Adipocyte (in vitro differentiated cells): ENCODE measurements around the gene TMEM126B.
A peak's percentile ranks its signal among the peaks of the same experiment; 100 is the strongest.
"Not testable (repeated sequence)": the region's sequence is repeated elsewhere in the genome, so short reads cannot be mapped to it uniquely, and the experiment has no call there.

Experiments used
- DNase-seq: peaks from one replicate; pipeline ENCODE4 v3.0.0-alpha.2; 2015; ENCODE audit warnings: low read depth
- H3K27me3 ChIP-seq: replicated peaks from 2 replicates; pipeline ENCODE4 v1.7.0; 2013; ENCODE audit warnings: mild to moderate bottlenecking, low read length, moderate library complexity; ENCODE audit not compliant: control insufficient read depth, insufficient read depth
- H3K36me3 ChIP-seq: 2 replicates; pipeline ENCODE4 v1.7.0; 2013; ENCODE audit warnings: low read length, mild to moderate bottlenecking, moderate library complexity; ENCODE audit not compliant: control insufficient read depth, insufficient read depth, severe bottlenecking
- H3K4me1 ChIP-seq: 2 replicates; pipeline ENCODE4 v1.7.0; 2013; ENCODE audit warnings: mild to moderate bottlenecking, low read length, moderate library complexity; ENCODE audit not compliant: control insufficient read depth, insufficient read depth
- H3K4me3 ChIP-seq: 2 replicates; pipeline ENCODE4 v1.7.0; 2013; ENCODE audit warnings: mild to moderate bottlenecking, low read length, moderate library complexity
- H3K9ac ChIP-seq: 2 replicates; pipeline ENCODE4 v1.7.0; 2013; ENCODE audit warnings: mild to moderate bottlenecking, low read length, moderate library complexity
- H3K9me3 ChIP-seq: 2 replicates; pipeline ENCODE4 v1.7.0; 2013; ENCODE audit warnings: mild to moderate bottlenecking, low read length, moderate library complexity; ENCODE audit not compliant: control insufficient read depth

Gene TMEM126B

DNA sequence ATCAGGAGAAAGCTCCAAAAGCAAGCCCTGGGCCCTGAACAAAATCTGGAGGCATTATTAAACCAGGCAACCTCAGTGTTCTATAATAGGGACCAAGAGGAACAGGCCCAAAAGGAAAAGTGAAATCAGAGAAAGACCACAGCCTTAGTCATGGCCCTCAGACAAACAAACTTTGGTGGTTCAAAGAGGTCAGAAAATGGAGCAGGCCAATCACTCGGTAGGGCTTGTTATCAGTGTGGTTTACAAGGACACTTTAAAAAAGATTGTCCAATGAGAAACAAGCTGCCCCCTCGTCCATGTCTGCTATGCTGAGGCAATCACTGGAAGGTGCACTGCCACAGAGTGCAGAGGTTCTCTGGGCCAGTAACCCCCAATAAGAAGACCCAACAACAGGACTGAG lies 19.1 kb upstream of the TMEM126B start:
- H3K9ac ChIP-seq, DNase-seq, H3K4me3 ChIP-seq, H3K27me3 ChIP-seq, H3K36me3 ChIP-seq, H3K4me1 ChIP-seq, H3K9me3 ChIP-seq: not testable (repeated sequence)

GRCh38 chr11:85611643-85612042 lies 16.8 kb upstream of the TMEM126B start:
- not testable (repeated sequence) for DNase-seq, H3K4me1 ChIP-seq, H3K36me3 ChIP-seq, H3K4me3 ChIP-seq, H3K27me3 ChIP-seq, H3K9ac ChIP-seq, H3K9me3 ChIP-seq

- no peaks in the 10 kb centered on the region for H3K9me3 ChIP-seq
These were observed 8.9 kb upstream of the TMEM126B start for GRCh38 chr11:85619499-85619898.

GRCh38 chr11:85620256-85620655 lies 8.1 kb upstream of the TMEM126B start:
- Histone ChIP-seq H3K36me3 (no peaks in the 10 kb centered on the region), H3K4me3 (no peak overlapping the region), H3K9me3 (no peaks in the 10 kb centered on the region), H3K4me1 (no peaks in the 10 kb centered on the region), H3K9ac (no peak overlapping the region), H3K27me3 (no peaks in the 10 kb centered on the region)
- no peak for DNase-seq

More at GRCh38 chr11:85619499-85619898, 8.9 kb upstream of the TMEM126B start:
- Histone ChIP-seq H3K9ac (no peak overlapping the region), H3K4me3 (no peak overlapping the region), H3K36me3 (no peaks in the 10 kb centered on the region), H3K4me1 (no peaks in the 10 kb centered on the region), H3K27me3 (no peaks in the 10 kb centered on the region)
- no peak for DNase-seq

- peak; percentile 17 for DNase-seq
- H3K4me1 ChIP-seq, result peaks cover 18% of the 10 kb centered on the region
- H3K9me3 ChIP-seq, result no peaks in the 10 kb centered on the region
- H3K9ac ChIP-seq, result peak overlapping the region; percentile 90
- H3K4me3 ChIP-seq, result peak overlapping the region; percentile 97
- no peaks in the 10 kb centered on the region for H3K36me3 ChIP-seq
- no peaks in the 10 kb centered on the region for H3K27me3 ChIP-seq
These were observed 1.9 kb upstream of the TMEM126B start for GRCh38 chr11:85626496-85626895.

GRCh38 chr11:85627332-85627997 lies 928 bp upstream of the TMEM126B start, which contains the start of gene DLG2:
Gene DLG2 (minus strand): TSS chr11:85627344.
- peak within 1 kb of the TSS; percentile 90 for H3K9ac ChIP-seq
- H3K27me3 ChIP-seq, result no peaks in the 10 kb centered on the region
- peaks cover 18% of the 10 kb centered on the region for H3K4me1 ChIP-seq
- peak; percentile 66 for DNase-seq
- H3K36me3 ChIP-seq, result no peaks in the 10 kb centered on the region
- H3K9me3 ChIP-seq, result no peaks in the 10 kb centered on the region
- peak within 1 kb of the TSS; percentile 97 for H3K4me3 ChIP-seq

- no peak for DNase-seq
- no peaks in the 10 kb centered on the region for H3K36me3 ChIP-seq
- H3K9ac ChIP-seq, result peak overlapping the region; percentile 90
- H3K9me3 ChIP-seq, result no peaks in the 10 kb centered on the region
- H3K4me3 ChIP-seq, result peak overlapping the region; percentile 97
- H3K4me1 ChIP-seq, result peaks cover 18% of the 10 kb centered on the region
- H3K27me3 ChIP-seq, result no peaks in the 10 kb centered on the region
These were observed 463 bp downstream of the TMEM126B start for GRCh38 chr11:85628771-85629341.

- H3K36me3 ChIP-seq, result peaks cover 19% of the 10 kb centered on the region
- no peaks in the 10 kb centered on the region for H3K9me3 ChIP-seq
- H3K4me3 ChIP-seq, result no peak overlapping the region
- DNase-seq, result no peak
- no peaks in the 10 kb centered on the region for H3K27me3 ChIP-seq
- peaks cover 2% of the 10 kb centered on the region for H3K4me1 ChIP-seq
- H3K9ac ChIP-seq, result no peak overlapping the region
These were observed 6.4 kb downstream of the TMEM126B start for GRCh38 chr11:85634747-85635146.

DNA sequence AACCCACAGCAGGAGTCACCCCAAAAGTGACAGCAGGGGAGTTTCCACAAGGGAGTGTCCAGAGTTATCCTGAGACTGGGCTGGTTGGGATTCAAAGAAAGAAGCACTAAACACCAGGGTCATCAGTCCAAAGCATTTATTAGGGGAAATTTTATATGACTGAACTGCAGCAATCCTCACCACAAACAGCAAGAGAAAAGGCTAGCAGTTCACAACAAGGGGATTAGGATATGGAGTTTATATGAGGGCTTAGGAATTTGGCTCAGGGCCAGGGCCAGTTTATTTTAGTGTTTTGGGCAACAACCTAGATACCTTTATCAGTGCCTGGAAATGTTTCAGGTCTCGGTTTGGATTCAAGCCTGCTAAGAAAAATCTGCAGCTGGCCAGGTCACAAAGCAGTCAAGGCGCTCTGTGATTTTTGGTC lies 14.8 kb downstream of the TMEM126B start:
- no peak for DNase-seq

DNA sequence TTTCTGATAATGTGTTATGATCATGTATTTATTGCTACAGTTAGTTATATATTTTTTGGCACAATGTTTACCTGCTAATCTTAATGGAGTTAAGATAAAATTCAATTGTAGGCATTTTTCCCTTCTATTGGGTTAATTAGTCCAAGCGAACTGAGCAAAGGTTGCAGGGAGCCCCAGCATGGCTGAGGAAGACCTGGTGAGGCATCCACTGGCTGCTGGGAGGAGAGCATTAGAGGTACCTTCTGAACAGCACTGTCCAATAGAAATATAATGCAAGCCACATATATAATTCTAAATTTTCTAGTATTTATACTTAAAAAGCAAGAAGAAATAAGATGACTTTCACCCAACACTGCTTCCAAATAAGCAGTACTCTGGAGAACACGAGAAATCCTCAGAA lies 18.7 kb downstream of the TMEM126B start:
- H3K27me3 ChIP-seq, result no peaks in the 10 kb centered on the region
- peaks cover 21% of the 10 kb centered on the region for H3K4me1 ChIP-seq
- H3K9me3 ChIP-seq, result no peaks in the 10 kb centered on the region
- H3K9ac ChIP-seq, result peak overlapping the region; percentile 87
- peak overlapping the region; percentile 97 for H3K4me3 ChIP-seq
- peaks cover 17% of the 10 kb centered on the region for H3K36me3 ChIP-seq
- DNase-seq, result no peak

More for the DNA sequence above, 14.8 kb downstream of the TMEM126B start:
- Histone ChIP-seq H3K36me3 (no peaks in the 10 kb centered on the region), H3K4me1 (peaks cover 10% of the 10 kb centered on the region), H3K9me3 (no peaks in the 10 kb centered on the region), H3K27me3 (no peaks in the 10 kb centered on the region), H3K9ac (no peak overlapping the region), H3K4me3 (no peak overlapping the region)

DNA sequence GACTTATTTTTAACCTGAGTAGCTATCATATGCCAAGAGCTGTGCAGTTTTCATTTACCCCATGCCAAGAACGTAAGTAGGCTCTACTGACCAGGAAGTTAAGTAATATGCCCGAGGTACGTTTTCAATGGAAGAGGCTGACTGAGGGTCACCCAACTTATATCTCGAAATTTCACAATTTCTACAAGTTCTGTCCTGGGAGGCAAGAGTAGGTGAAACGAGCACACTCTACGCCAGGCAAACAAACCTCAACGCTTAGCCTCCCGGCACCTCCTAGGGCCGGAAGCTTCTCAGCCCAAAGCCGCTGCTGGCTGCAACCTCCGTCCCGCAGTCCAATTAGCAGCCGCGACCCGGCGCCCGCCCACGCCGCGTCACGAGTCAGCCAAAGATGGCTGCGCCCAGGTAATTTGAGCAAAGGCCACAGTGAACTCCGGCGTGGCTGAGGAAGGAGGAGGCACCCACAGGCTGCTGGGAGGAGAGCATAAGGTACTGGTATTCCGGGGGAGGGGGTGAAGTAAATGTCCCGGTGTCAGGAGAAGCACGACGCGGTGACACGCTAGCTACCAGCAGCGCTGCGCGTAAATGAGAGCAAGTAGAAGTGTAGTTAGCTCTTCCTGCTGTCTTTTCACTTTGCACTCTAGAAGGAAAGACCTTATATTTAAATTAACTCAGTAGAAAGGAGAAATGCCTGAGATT lies 19.4 kb downstream of the TMEM126B start, which contains the start of gene TMEM126A:
TMEM126A (plus strand) TSS at position 364 of the 696 bp plus-strand sequence. CDS start 2,289 bp downstream, outside the sequence.
- Histone ChIP-seq H3K9me3 (no peaks in the 10 kb centered on the region), H3K4me1 (peaks cover 21% of the 10 kb centered on the region), H3K9ac (peak within 1 kb of the TSS; percentile 87), H3K36me3 (peaks cover 20% of the 10 kb centered on the region), H3K27me3 (no peaks in the 10 kb centered on the region), H3K4me3 (peak within 1 kb of the TSS; percentile 97)
- peak; percentile 95 for DNase-seq
